H1 (cell line): Measurements from ENCODE around the gene GALNT15.

Source experiments
- CHD1 ChIP-seq: IDR thresholded peaks from 2 replicates; pipeline ENCODE4 v1.6.1; 2012; ENCODE audit warnings: low read depth, low read length, improper control_type of control experiment
- CREB1 ChIP-seq: IDR thresholded peaks from 2 replicates; pipeline ENCODE4 v1.6.1; 2012; ENCODE audit warnings: inconsistent platforms
- EZH2 ChIP-seq: fragments of 200-600 bp; sonication (generic); IDR thresholded peaks from 2 replicates; pipeline ENCODE4 v1.7.1; 2012; ENCODE audit warnings: low read depth, mild to moderate bottlenecking, moderate library complexity, low read length, inconsistent platforms; ENCODE audit not compliant: severe bottlenecking
- FOSL1 ChIP-seq: IDR thresholded peaks from 2 replicates; pipeline ENCODE4 v1.6.1; 2011; ENCODE audit warnings: mild to moderate bottlenecking, low read depth, low read length, moderate library complexity; ENCODE audit not compliant: insufficient read depth
- KDM1A ChIP-seq: fragments of 200-600, 300-600 bp; sonication (generic); IDR thresholded peaks from 2 replicates; pipeline ENCODE4 v1.7.1; 2016; ENCODE audit warnings: mild to moderate bottlenecking, low read length, borderline replicate concordance
- MAFK ChIP-seq: IDR thresholded peaks from 2 replicates; pipeline ENCODE4 v1.6.1; 2012; ENCODE audit warnings: low read depth, mild to moderate bottlenecking, improper control_type of control experiment, low read length
- PHF8 ChIP-seq: fragments of 200-600 bp; sonication (generic); conservative IDR thresholded peaks from 2 replicates; pipeline ENCODE4 v1.7.1; 2012; ENCODE audit warnings: low read depth, mild to moderate bottlenecking, inconsistent platforms, low read length, moderate library complexity
- POLR2A ChIP-seq, 2 experiments: IDR thresholded peaks; 1 replicate in 1 of 2; 2 replicates in 1 of 2; pipeline ENCODE4 v1.6.1; 2011; ENCODE audit warnings: low read depth in 2 of 2, low read length in 2 of 2, mild to moderate bottlenecking in 2 of 2; ENCODE audit errors: control extremely low read depth in 1 of 2
- TAF1 ChIP-seq: IDR thresholded peaks from 2 replicates; pipeline ENCODE4 v1.6.1; 2011; ENCODE audit warnings: mild to moderate bottlenecking, low read depth, low read length
- TF ChIP-seq, protein P1 (sequence below), 3 experiments: IDR thresholded peaks; 1 replicate in 2 of 3; 2 replicates in 1 of 3; pipeline versions ENCODE4 v1.5.1 to v1.6.1; 2011; ENCODE audit warnings: low read length in 3 of 3, mild to moderate bottlenecking in 3 of 3, inconsistent platforms in 2 of 3, low read depth in 1 of 3, moderate library complexity in 1 of 3; ENCODE audit not compliant: insufficient read depth in 1 of 3; ENCODE audit errors: control extremely low read depth in 1 of 3
- TF ChIP-seq, protein P2 (sequence below): IDR thresholded peaks from 2 replicates; pipeline ENCODE4 v1.6.1; 2011; ENCODE audit warnings: low read length, improper control_type of control experiment
- TF ChIP-seq, protein P3 (sequence below): IDR thresholded peaks from 2 replicates; pipeline ENCODE4 v1.6.1; 2012; ENCODE audit warnings: low read length, inconsistent platforms

DNA sequence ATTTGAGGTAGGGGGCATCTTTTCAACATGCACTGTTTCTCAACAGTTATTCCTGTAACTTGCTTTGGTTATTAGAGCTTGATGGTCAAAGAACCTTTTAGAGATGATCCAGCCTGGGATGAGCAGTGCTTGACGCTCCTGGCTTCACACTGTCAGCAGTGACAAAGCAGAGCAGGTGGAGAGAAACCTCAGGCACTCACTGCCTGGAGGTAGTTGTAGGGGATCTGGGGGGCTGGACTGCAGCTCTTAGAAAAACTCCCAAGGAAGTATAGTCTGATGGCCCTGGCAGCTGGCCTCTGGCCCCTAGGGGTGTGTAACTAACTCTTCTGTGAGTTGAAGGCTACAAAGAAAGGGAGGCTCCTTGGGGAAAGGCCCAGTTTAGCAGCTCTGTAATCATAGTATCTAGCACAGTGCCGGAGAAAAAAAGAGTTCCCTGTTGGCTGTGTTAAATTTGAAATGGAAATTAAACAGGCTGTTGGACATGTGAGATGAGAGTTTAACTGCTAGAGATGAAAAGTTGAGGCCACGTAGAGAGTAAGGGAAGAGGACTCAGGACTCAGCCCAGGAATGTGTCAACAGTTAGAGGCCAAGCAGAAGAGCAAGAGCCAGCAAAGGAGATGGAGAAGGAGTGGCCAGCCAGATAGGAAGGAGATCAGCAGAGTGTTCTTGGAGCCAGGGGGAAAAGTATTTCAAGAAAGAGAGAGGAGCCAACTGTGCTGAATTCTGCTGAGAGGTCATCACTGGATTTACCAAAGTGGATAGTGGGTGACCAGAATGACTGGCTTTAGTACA lies 104.7 kb downstream of the GALNT15 start:
- TF ChIP-seq POLR2A (IDR thresholded peaks at IDR 0.05; ENCODE audit: control extremely low read depth in 1 of 2, low read depth in 2 of 2, low read length in 2 of 2) (no peak), CREB1 (no peak), TAF1 (no peak), CHD1 (no peak), MAFK (no peak), EZH2 (no peak), FOSL1 (no peak), PHF8 (no peak), KDM1A (no peak)
- TF ChIP-seq, protein P1, sequence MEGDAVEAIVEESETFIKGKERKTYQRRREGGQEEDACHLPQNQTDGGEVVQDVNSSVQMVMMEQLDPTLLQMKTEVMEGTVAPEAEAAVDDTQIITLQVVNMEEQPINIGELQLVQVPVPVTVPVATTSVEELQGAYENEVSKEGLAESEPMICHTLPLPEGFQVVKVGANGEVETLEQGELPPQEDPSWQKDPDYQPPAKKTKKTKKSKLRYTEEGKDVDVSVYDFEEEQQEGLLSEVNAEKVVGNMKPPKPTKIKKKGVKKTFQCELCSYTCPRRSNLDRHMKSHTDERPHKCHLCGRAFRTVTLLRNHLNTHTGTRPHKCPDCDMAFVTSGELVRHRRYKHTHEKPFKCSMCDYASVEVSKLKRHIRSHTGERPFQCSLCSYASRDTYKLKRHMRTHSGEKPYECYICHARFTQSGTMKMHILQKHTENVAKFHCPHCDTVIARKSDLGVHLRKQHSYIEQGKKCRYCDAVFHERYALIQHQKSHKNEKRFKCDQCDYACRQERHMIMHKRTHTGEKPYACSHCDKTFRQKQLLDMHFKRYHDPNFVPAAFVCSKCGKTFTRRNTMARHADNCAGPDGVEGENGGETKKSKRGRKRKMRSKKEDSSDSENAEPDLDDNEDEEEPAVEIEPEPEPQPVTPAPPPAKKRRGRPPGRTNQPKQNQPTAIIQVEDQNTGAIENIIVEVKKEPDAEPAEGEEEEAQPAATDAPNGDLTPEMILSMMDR (IDR thresholded peaks at IDR 0.05; ENCODE audit: control extremely low read depth in 1 of 3, insufficient read depth in 1 of 3, low read depth in 1 of 3, low read length in 3 of 3): no peak
- TF ChIP-seq, protein P2, sequence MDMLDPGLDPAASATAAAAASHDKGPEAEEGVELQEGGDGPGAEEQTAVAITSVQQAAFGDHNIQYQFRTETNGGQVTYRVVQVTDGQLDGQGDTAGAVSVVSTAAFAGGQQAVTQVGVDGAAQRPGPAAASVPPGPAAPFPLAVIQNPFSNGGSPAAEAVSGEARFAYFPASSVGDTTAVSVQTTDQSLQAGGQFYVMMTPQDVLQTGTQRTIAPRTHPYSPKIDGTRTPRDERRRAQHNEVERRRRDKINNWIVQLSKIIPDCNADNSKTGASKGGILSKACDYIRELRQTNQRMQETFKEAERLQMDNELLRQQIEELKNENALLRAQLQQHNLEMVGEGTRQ: no peak
- TF ChIP-seq, protein P3, sequence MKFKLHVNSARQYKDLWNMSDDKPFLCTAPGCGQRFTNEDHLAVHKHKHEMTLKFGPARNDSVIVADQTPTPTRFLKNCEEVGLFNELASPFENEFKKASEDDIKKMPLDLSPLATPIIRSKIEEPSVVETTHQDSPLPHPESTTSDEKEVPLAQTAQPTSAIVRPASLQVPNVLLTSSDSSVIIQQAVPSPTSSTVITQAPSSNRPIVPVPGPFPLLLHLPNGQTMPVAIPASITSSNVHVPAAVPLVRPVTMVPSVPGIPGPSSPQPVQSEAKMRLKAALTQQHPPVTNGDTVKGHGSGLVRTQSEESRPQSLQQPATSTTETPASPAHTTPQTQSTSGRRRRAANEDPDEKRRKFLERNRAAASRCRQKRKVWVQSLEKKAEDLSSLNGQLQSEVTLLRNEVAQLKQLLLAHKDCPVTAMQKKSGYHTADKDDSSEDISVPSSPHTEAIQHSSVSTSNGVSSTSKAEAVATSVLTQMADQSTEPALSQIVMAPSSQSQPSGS: no peak
